Left lung (tissue), 10 donors: Measurements from ENCODE around the gene PCNX1. TPM values are rescaled to one million over a fixed set of nuclear protein-coding genes. Genes with fewer than 3 reads are reported as not detected.

Experiments used
- ATAC-seq: fragments of 200-7000 bp; cut with Tn5 transposase; one replicate; pipeline ENCODE4 v1.9.1; 2020; ENCODE audit warnings: moderate library complexity
- DNase-seq, 4 donors: peaks; one replicate each; pipeline ENCODE4 v3.0.0-alpha.2; 2013 to 2020
- H3K27ac ChIP-seq, 2 donors: fragments of 200-600 bp; sonication (generic) in 1 of 2; one replicate each; pipeline versions ENCODE4 v1.5.0 to v1.8.0; 2020 to 2021
- H3K27me3 ChIP-seq, 2 donors: fragments of 200-600 bp; sonication (generic) in 1 of 2; one replicate each; pipeline versions ENCODE4 v1.5.0 to v1.8.0; 2020 to 2021
- H3K36me3 ChIP-seq, 2 donors: fragments of 200-600 bp; sonication (generic) in 1 of 2; one replicate each; pipeline versions ENCODE4 v1.5.0 to v1.8.0; 2020 to 2021
- H3K4me1 ChIP-seq, 2 donors: fragments of 200-600 bp; one replicate each; pipeline ENCODE4 v1.8.0; 2021
- H3K4me3 ChIP-seq, 2 donors: fragments of 200-600 bp; sonication (generic) in 1 of 2; one replicate each; pipeline versions ENCODE4 v1.5.0 to v1.8.0; 2020 to 2021; ENCODE audit warnings: mild to moderate bottlenecking in 1 of 2
- H3K9me3 ChIP-seq, 2 donors: fragments of 200-600 bp; sonication (generic) in 1 of 2; one replicate each; pipeline versions ENCODE4 v1.5.0 to v1.8.0; 2020 to 2021
- intact Hi-C, 2 donors: fragments of 100-400 bp; cut with DNase I; formaldehyde crosslinking; loops; one replicate each; pipeline versions ENCODE4 v1.11.2 to v1.14.2; 2022
- polyA plus RNA-seq, 6 donors: library from polyadenylated mRNA; unstranded; fragments of 120-200 nt; gene quantifications; one replicate each; pipeline ENCODE4 v1.2.1, GENCODE V29; 2013; ENCODE audit not compliant: insufficient read length in 6 of 6
- total RNA-seq, 2 donors: library from RNA; stranded (reverse); fragmentation: NEBNext Ultra II Directional; extraction: Animal tissue kit (Norgen Biotek cat#: 25700); gene quantifications; one replicate each; pipeline ENCODE4 v1.2.1, GENCODE V29; 2021
- TF ChIP-seq, protein P1 (sequence below), 2 donors: fragments of 200-600 bp; sonication (generic) in 1 of 2; IDR thresholded peaks; one replicate each; pipeline versions ENCODE4 v1.5.0 to v1.8.0; 2021; ENCODE audit warnings: antibody characterized with exemption in 2 of 2
- donor health status: DM: no; HTN: yes; CAD: no.
- donor health status: DM: no; HTN: no; CAD: no.

PCNX1 gene
- total and polyA plus RNA-seq, 8 donors: 36.9 to 65.8 (median 49.6) TPM

GRCh38 chr14:70908935-70909641, 1.8 kb downstream of the PCNX1 start:
- no peaks in the 10 kb centered on the region for H3K36me3 ChIP-seq
- H3K9me3 ChIP-seq: no peaks in the 10 kb centered on the region
- intact Hi-C loops: loop anchor here in 1 of 2 donors (10.0 kb wide), 2 partner anchors 66 to 74 kb away; no protein-coding TSS in a partner anchor
- TF ChIP-seq, protein P1, sequence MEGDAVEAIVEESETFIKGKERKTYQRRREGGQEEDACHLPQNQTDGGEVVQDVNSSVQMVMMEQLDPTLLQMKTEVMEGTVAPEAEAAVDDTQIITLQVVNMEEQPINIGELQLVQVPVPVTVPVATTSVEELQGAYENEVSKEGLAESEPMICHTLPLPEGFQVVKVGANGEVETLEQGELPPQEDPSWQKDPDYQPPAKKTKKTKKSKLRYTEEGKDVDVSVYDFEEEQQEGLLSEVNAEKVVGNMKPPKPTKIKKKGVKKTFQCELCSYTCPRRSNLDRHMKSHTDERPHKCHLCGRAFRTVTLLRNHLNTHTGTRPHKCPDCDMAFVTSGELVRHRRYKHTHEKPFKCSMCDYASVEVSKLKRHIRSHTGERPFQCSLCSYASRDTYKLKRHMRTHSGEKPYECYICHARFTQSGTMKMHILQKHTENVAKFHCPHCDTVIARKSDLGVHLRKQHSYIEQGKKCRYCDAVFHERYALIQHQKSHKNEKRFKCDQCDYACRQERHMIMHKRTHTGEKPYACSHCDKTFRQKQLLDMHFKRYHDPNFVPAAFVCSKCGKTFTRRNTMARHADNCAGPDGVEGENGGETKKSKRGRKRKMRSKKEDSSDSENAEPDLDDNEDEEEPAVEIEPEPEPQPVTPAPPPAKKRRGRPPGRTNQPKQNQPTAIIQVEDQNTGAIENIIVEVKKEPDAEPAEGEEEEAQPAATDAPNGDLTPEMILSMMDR (IDR thresholded peaks at IDR 0.05): no peak
- H3K4me1 ChIP-seq: peaks cover 5 to 69% of the 10 kb centered on the region in 2 donors
- DNase-seq: no peak
- no peaks in the 10 kb centered on the region for H3K27me3 ChIP-seq
- peak overlapping the region; percentile 95 to 96 for H3K27ac ChIP-seq
- H3K4me3 ChIP-seq: peak overlapping the region; percentile 87 to 100
- no peak for ATAC-seq

- Histone ChIP-seq H3K36me3 (no peaks in the 10 kb centered on the region), H3K27me3 (no peaks in the 10 kb centered on the region), H3K4me1 (peaks cover 5 to 66% of the 10 kb centered on the region in 2 donors), H3K4me3 (peak overlapping the region in 1 of 2 donors; percentile 100), H3K9me3 (no peaks in the 10 kb centered on the region), H3K27ac (peak overlapping the region in 1 of 2 donors; percentile 96)
- intact Hi-C loops: loop anchor here in 1 of 2 donors (10.0 kb wide), 2 partner anchors 65 to 75 kb away; no protein-coding TSS in a partner anchor
- DNase-seq (no peak), ATAC-seq (no peak)
- TF ChIP-seq, protein P1 (IDR thresholded peaks at IDR 0.05): no peak
Measured at GRCh38 chr14:70909733-70910614, 2.7 kb downstream of the PCNX1 start.

GRCh38 chr14:70915415-70915814, 8.2 kb downstream of the PCNX1 start:
- DNase-seq (no peak), ATAC-seq (no peak)
- Histone ChIP-seq H3K4me3 (no peak overlapping the region), H3K27ac (no peak overlapping the region), H3K4me1 (peaks cover 19 to 84% of the 10 kb centered on the region in 2 donors), H3K36me3 (no peaks in the 10 kb centered on the region), H3K9me3 (no peaks in the 10 kb centered on the region), H3K27me3 (no peaks in the 10 kb centered on the region)
- TF ChIP-seq, protein P1 (IDR thresholded peaks at IDR 0.05): no peak
- intact Hi-C loops: no loop called here

DNA sequence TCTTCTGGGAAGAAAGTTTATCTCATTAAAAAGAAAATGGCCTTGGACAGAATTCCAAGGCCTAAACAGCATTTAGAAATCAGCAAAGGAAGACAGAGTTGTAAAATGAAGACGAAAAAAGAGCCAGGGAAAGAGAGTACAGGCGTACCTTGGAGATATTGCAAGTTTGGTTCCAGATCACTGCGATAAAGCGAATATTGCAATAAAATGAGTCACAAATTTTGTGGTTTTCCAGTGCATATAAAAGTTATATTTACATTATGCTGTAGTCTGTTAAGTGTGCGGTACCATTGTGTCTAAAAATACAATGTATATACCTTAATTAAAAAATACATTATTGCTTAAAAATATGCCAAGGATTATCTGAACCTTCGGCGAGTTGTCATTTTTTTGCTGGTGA, 9.0 kb downstream of the PCNX1 start:
- ATAC-seq: no peak
- Histone ChIP-seq H3K4me1 (peaks cover 19 to 84% of the 10 kb centered on the region in 2 donors), H3K27ac (no peak overlapping the region), H3K9me3 (no peaks in the 10 kb centered on the region), H3K36me3 (no peaks in the 10 kb centered on the region), H3K4me3 (no peak overlapping the region), H3K27me3 (no peaks in the 10 kb centered on the region)
- TF ChIP-seq, protein P1 (IDR thresholded peaks at IDR 0.05): no peak
- intact Hi-C loops: no loop called here
- no peak for DNase-seq

DNA sequence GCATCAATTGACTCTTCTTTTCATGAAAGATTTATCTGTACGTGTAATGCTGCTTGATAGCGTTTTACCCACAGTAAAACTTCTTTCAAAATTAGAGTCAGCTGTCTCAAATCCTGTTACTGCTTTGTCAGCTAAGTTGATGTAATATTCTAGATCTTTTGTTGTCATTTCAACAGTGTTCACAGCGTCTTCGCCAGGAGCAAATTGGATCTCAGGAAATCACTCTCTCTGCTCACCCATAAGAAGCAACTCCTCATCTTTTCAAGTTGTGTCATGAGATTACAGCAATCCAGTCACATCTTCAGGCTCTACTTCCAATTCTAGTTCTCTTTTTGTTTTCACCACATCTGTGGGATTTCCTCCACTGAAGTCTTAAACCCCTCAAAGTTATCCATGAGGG, 9.5 kb downstream of the PCNX1 start:
- no peak overlapping the region for H3K4me3 ChIP-seq
- DNase-seq (no peak), ATAC-seq (no peak)
- TF ChIP-seq, protein P1 (IDR thresholded peaks at IDR 0.05): no peak
- H3K9me3 ChIP-seq: no peaks in the 10 kb centered on the region
- peaks cover 19 to 84% of the 10 kb centered on the region in 2 donors for H3K4me1 ChIP-seq
- H3K27ac ChIP-seq: no peak overlapping the region
- H3K36me3 ChIP-seq: no peaks in the 10 kb centered on the region
- intact Hi-C loops: no loop called here
- H3K27me3 ChIP-seq: no peaks in the 10 kb centered on the region
